ENCODE results near the gene CYP2C18.
"Not testable (repeated sequence)": the region's sequence is repeated elsewhere in the genome, so short reads cannot be mapped to it uniquely, and the experiment has no call there.

CYP2C18 gene

DNA sequence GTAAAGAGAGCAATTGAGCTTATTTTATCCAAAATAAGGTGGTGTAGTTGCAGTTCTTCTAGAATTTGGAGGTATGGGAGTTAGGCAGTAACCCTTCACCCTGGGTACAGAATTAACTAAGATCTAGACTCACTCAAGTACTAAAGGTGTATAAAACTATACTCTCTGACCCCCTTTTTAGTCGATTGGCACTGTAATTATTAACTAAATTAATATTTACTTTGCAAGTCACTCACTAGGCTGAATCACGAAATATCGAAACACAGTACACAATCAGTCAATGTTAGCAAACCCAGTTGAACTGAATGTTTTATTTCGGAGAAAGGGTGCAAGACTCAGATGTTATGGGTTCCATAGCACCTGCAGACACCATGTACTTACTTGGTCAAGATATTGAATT is 64.3 kb downstream of the CYP2C18 start:
- no peak for DNase-seq (ENCODE audit: low spot score)

GRCh38 chr10:94757916-94758315 is 74.4 kb downstream of the CYP2C18 start:
- no peak for DNase-seq (ENCODE audit: low spot score)

GRCh38 chr10:94760586-94761178 is 77.2 kb downstream of the CYP2C18 start:
- no peak for DNase-seq (ENCODE audit: low spot score)

DNA sequence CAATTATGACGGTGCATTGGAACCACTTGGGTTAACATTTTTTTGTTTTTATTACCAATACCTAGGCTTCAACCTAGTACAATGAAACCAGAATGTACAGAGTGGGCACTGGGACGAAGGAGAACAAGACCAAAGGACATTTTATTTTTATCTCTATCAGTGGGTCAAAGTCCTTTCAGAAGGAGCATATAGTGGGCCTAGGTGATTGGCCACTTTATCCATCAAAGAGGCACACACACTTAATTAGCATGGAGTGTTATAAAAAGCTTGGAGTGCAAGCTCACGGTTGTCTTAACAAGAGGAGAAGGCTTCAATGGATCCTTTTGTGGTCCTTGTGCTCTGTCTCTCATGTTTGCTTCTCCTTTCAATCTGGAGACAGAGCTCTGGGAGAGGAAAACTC is 78.9 kb downstream of the CYP2C18 start, which contains the start of gene CYP2C19:
Gene CYP2C19, plus strand, starts transcription at position 289 of the 400 bp plus-strand sequence. Its CDS starts 25 bp downstream, at position 314.
- no peak for DNase-seq (ENCODE audit: low spot score)

- DNase-seq (ENCODE audit: low spot score): not testable (repeated sequence)
Observed at GRCh38 chr10:94775425-94775824, 91.9 kb downstream of the CYP2C18 start.

DNA sequence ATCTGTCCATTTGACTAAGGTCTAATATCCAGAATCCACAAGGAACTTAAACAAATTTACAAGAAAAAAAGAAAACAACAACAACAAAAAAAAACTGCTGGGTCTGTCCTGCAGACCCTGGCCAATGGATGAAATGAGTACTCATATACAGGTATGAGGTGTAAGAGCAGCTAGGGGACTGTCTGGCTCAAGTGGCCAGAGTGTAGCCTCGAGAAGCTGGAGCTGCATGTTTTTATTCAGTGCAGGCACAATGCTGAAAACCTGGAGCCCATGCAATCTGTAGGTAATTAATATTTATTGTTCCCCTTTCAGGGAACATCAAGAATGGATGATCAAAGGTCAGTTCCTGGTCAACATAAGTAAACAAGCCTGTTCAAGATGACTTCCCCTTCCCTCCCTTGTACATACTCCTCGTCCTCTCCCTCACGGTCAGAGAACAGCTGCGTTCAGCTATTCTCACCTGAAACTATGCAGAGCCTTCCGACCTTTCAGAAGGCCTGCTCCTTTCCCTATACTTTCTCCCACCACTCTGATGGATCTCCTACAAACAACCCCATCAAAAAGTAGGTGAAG is 94.4 kb downstream of the CYP2C18 start:
- no peak for DNase-seq (ENCODE audit: low spot score)

GRCh38 chr10:94780844-94781243 is 97.3 kb downstream of the CYP2C18 start:
- no peak for DNase-seq (ENCODE audit: low spot score)

DNA sequence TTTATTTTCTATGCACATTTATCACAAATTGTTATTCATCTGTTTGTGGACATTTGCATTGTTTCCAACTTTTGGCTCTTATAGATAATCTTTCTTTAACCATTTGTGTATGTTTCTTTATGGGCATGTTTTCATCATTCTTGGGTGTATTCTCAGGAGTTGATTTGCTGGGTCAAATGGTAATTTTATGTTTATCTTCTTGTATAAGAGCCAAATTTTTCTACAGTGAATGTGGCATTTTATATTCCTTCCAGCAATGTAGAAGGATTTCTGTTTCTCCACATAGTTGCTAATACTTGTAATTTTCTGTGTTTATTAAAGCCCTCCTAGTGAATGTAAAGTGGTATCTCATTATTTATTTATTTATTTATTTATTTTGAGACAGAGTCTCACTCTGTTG is 100.7 kb downstream of the CYP2C18 start:
- no peak for DNase-seq (ENCODE audit: low spot score)

DNA sequence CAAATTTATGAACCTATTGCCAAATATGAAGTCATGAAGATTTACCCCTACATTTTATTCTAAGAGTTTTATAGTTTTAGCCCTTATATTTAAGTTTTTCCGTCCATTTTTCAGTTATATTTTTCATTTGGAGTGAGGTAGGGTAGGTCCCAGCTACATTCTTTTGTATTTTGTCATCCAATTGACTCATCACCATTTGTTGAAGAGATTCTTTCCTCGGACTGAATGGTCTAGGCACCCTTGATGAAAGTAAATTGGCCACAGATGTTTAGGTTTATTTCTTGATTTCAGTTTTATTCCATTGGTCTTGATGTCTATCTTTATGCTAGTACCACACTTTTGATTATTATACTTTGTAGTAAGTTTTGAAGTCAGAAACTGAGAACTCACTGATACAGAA is 101.7 kb downstream of the CYP2C18 start:
- no peak for DNase-seq (ENCODE audit: low spot score)

Data from kidney capillary endothelial cell (primary cell).